Endothelial cell of umbilical vein (primary cell): ENCODE measurements around the gene PTGFRN. TPM values are rescaled to one million over a fixed set of nuclear protein-coding genes. Genes with fewer than 3 reads are reported as not detected.

ENCODE experiments used
- BruUV-seq: library from RNA; stranded (reverse); fragments of 400-500 nt; replicated peaks from 2 replicates; lab custom pipeline; 2021; lab: Mats Ljungman, UMichigan
- CTCF ChIA-PET: fragments of 300-600, 350-600 bp; sonication (Branson Sonifier 250); formaldehyde crosslinking; loops from one replicate; lab custom pipeline; 2021; ENCODE audit warnings: antibody characterized with exemption, inconsistent platforms; lab: Charles Lee
- POLR2A ChIA-PET: fragments of 300-600, 350-600 bp; sonication (Branson Sonifier 250); formaldehyde crosslinking; loops from one replicate; lab custom pipeline; 2021; ENCODE audit warnings: antibody characterized with exemption, inconsistent platforms; lab: Charles Lee
- DNase-seq: peaks from one replicate; pipeline ENCODE4 v3.0.0-alpha.2; 2011; ENCODE audit warnings: low read depth, low spot score
- FAIRE-seq: peaks from 2 replicates; lab custom pipeline; 2011; peaks lifted over from hg19 to GRCh38; lab: Jason Lieb, UNC
- H2AFZ ChIP-seq: 2 replicates; pipeline ENCODE4 v1.6.0; 2012; ENCODE audit warnings: low read depth, low read length, control low read depth, inconsistent platforms
- H3K27ac ChIP-seq: 2 replicates; pipeline ENCODE4 v1.5.1; 2011; ENCODE audit warnings: low read depth, mild to moderate bottlenecking, control low read depth, low read length, moderate library complexity; ENCODE audit not compliant: insufficient read depth
- H3K27me3 ChIP-seq, 2 experiments: 2 replicates each; pipeline versions ENCODE4 v1.6.0 to v1.6.1; 2011; ENCODE audit warnings: low read length in 2 of 2, mixed read lengths in 1 of 2; ENCODE audit not compliant: control insufficient read depth in 2 of 2, insufficient read depth in 2 of 2
- H3K36me3 ChIP-seq, 2 experiments: 2 replicates in 1 of 2; 3 replicates in 1 of 2; pipeline ENCODE4 v1.5.1; 2011; ENCODE audit warnings: low read length in 2 of 2, mild to moderate bottlenecking in 1 of 2, moderate library complexity in 1 of 2; ENCODE audit not compliant: control insufficient read depth in 2 of 2, insufficient read depth in 2 of 2; ENCODE audit errors: extremely low read depth in 1 of 2
- H3K4me1 ChIP-seq: 3 replicates; pipeline ENCODE4 v1.5.1; 2011; ENCODE audit warnings: mild to moderate bottlenecking, low read length; ENCODE audit not compliant: control insufficient read depth, insufficient read depth; ENCODE audit errors: extremely low read depth
- H3K4me2 ChIP-seq: 2 replicates; pipeline ENCODE4 v1.6.1; 2011; ENCODE audit warnings: low read length, control low read depth, mixed read lengths; ENCODE audit not compliant: insufficient read depth
- H3K4me3 ChIP-seq, 3 experiments: fragments of 200-600 bp in 1 of 3; sonication (generic), shearing (Covaris generic) in 1 of 3; replicated peaks in 1 of 3; 2 replicates each; pipeline ENCODE4 v1.5.1; 2011 to 2016; ENCODE audit warnings: control low read depth in 3 of 3, low read length in 3 of 3, mild to moderate bottlenecking in 2 of 3, inconsistent platforms in 1 of 3, low read depth in 1 of 3, moderate library complexity in 1 of 3; ENCODE audit not compliant: insufficient read depth in 1 of 3
- H3K79me2 ChIP-seq: 2 replicates; pipeline ENCODE4 v1.6.0; 2012; ENCODE audit warnings: low read length, inconsistent platforms; ENCODE audit not compliant: control insufficient read depth, insufficient read depth
- H3K9ac ChIP-seq: replicated peaks from 2 replicates; pipeline ENCODE3; 2011; ENCODE audit warnings: low read length, control low read depth; ENCODE audit not compliant: insufficient read depth; ENCODE audit errors: extremely low read depth
- H3K9me1 ChIP-seq: replicated peaks from 3 replicates; pipeline ENCODE4 v1.6.0; 2011; ENCODE audit warnings: mild to moderate bottlenecking, low read length; ENCODE audit not compliant: control insufficient read depth, insufficient read depth; ENCODE audit errors: extremely low read depth
- H3K9me3 ChIP-seq: replicated peaks from 2 replicates; pipeline ENCODE4 v1.5.1; 2012; ENCODE audit warnings: low read length, inconsistent platforms; ENCODE audit not compliant: control insufficient read depth, insufficient read depth
- H4K20me1 ChIP-seq: replicated peaks from 2 replicates; pipeline ENCODE3; 2011; ENCODE audit warnings: mild to moderate bottlenecking, low read length; ENCODE audit not compliant: control insufficient read depth, insufficient read depth; ENCODE audit errors: extremely low read depth
- CTCF ChIP-seq, 2 donors: IDR thresholded peaks; 1 replicate in 1 of 2; 2 replicates in 1 of 2; pipeline ENCODE4 v1.5.1; 2011; ENCODE audit warnings: low read length in 2 of 2, mild to moderate bottlenecking in 2 of 2, moderate library complexity in 2 of 2, control low read depth in 1 of 2, inconsistent platforms in 1 of 2, low read depth in 1 of 2; ENCODE audit not compliant: insufficient read depth in 1 of 2; ENCODE audit errors: extremely low read depth in 1 of 2
- EZH2 ChIP-seq: IDR thresholded peaks from 2 replicates; pipeline ENCODE4 v1.6.1; 2012; ENCODE audit warnings: borderline replicate concordance, low read depth, mild to moderate bottlenecking, moderate library complexity, low read length, inconsistent platforms; ENCODE audit not compliant: severe bottlenecking
- FOS ChIP-seq: IDR thresholded peaks from 2 replicates; pipeline ENCODE4 v1.6.1; 2011; ENCODE audit warnings: mild to moderate bottlenecking, low read length, moderate library complexity, borderline replicate concordance; ENCODE audit not compliant: insufficient read depth
- GATA2 ChIP-seq: IDR thresholded peaks from 2 replicates; pipeline ENCODE4 v1.7.0; 2011; ENCODE audit warnings: low read depth, mild to moderate bottlenecking, moderate library complexity, mixed read lengths, low read length; ENCODE audit not compliant: insufficient read length, insufficient read depth
- JUN ChIP-seq: IDR thresholded peaks from 2 replicates; pipeline ENCODE4 v1.6.1; 2011; ENCODE audit warnings: borderline replicate concordance, low read depth; ENCODE audit not compliant: insufficient read length, insufficient read depth
- MAX ChIP-seq: IDR thresholded peaks from 2 replicates; pipeline ENCODE4 v1.6.1; 2011; ENCODE audit not compliant: insufficient read depth, insufficient read length
- MYC ChIP-seq: IDR thresholded peaks from one replicate; pipeline ENCODE4 v1.6.1; 2011; ENCODE audit warnings: mild to moderate bottlenecking, low read depth, low read length
- POLR2A ChIP-seq: IDR thresholded peaks from 2 replicates; pipeline ENCODE4 v1.6.1; 2012; ENCODE audit warnings: low read depth, mild to moderate bottlenecking, control low read depth, low read length
- POLR2AphosphoS5 ChIP-seq: IDR thresholded peaks from 2 replicates; pipeline ENCODE4 v1.6.1; 2012; ENCODE audit warnings: low read depth, mild to moderate bottlenecking, control low read depth, low read length, moderate library complexity; ENCODE audit not compliant: insufficient read depth
- dilution Hi-C: fragments of 300-500 bp; cut with MboI; formaldehyde crosslinking; loops from one replicate; pipeline ENCODE4 v1.15.0; 2019; ENCODE audit warnings: low sequenced_read_pairs; ENCODE audit not compliant: extremely low pct_ligation_motif_present
- intact Hi-C: fragments of 100-400 bp; cut with micrococcal nuclease; formaldehyde crosslinking; loops from one replicate; pipeline ENCODE4 v1.10.0; 2022
- polyA plus RNA-seq, 4 experiments: library from polyadenylated mRNA; depleted of rRNA in 3 of 4; stranded (reverse) in 3 of 4; unstranded in 1 of 4; fragments of >200 nt; gene quantifications; 2 replicates each; pipeline versions ENCODE4 v1.2.1 to v1.2.3, GENCODE V29; 2011 to 2012; ENCODE audit warnings: missing spikeins in 1 of 4
- total RNA-seq: library from RNA; stranded (reverse); gene quantifications from 2 replicates; pipeline ENCODE4 v1.2.3, GENCODE V29; 2021

Gene PTGFRN
- total and polyA plus RNA-seq, 2 donors (not counting 3 experiments of a cell fraction or from before 2014, with no cell fraction given), result 39.6 to 60.7 TPM

GRCh38 chr1:116915086-116915661 is 5.5 kb downstream of the PTGFRN start:
- H3K4me3 ChIP-seq, result no peak overlapping the region
- H3K36me3 ChIP-seq, result no peaks in the 10 kb centered on the region
- H3K9me1 ChIP-seq, result no peaks in the 10 kb centered on the region
- CTCF ChIA-PET, result interaction anchor here (1.2 to 1.3 kb wide), 2 partner anchors 151 to 177 kb away, joined by 4 to 5 read pairs; no protein-coding TSS in a partner anchor
- H3K27ac ChIP-seq, result no peak overlapping the region
- POLR2A ChIA-PET, result no interaction called here
- DNase-seq, result no peak
- H3K4me1 ChIP-seq, result peaks cover 6% of the 10 kb centered on the region
- FAIRE-seq, result no peak
- no peak overlapping the region for H2AFZ ChIP-seq
- BruUV-seq, result no TSS peak
- H3K9ac ChIP-seq, result no peak overlapping the region
- no peaks in the 10 kb centered on the region for H3K27me3 ChIP-seq
- intact Hi-C loops (loop anchor here (5.0 kb wide), 1 partner anchor 127 kb away; no protein-coding TSS in a partner anchor), dilution Hi-C loops (no loop called here)
- H3K9me3 ChIP-seq, result no peaks in the 10 kb centered on the region
- no peaks in the 10 kb centered on the region for H4K20me1 ChIP-seq
- H3K79me2 ChIP-seq, result no peaks in the 10 kb centered on the region
- TF ChIP-seq POLR2A (no peak), CTCF (IDR thresholded peaks at IDR 0.05; ENCODE audit: extremely low read depth in 1 of 2, insufficient read depth in 1 of 2, low read depth in 1 of 2, low read length in 2 of 2) (no peak), EZH2 (no peak), MYC (no peak), MAX (no peak), GATA2 (no peak), JUN (no peak), POLR2AphosphoS5 (no peak), FOS (no peak)
- H3K4me2 ChIP-seq, result no peak overlapping the region
